Stimulated activated CD4-positive, alpha-beta T cell treated with anti-CD3 and anti-CD28 coated beads, Interleukin-1b, Interleukin-23, amount 100 ng/mL, for 24 hours (primary cell): ENCODE measurements around the gene ARL14.
"Not testable (repeated sequence)": the region's sequence is repeated elsewhere in the genome, so short reads cannot be mapped to it uniquely, and the experiment has no call there.

ENCODE experiments used
- DNase-seq, 4 experiments: peaks; one replicate each; pipeline ENCODE4 v3.0.0-alpha.2; 2020; ENCODE audit warnings: low read depth in 4 of 4, low spot score in 1 of 4

The ARL14 gene

GRCh38 chr3:160675566-160676124, 1.3 kb upstream of the ARL14 start:
- no peak for DNase-seq

- DNase-seq = no peak
These were observed 510 bp downstream of the ARL14 start for GRCh38 chr3:160677459-160677881.

- DNase-seq = no peak
These were observed 1.4 kb downstream of the ARL14 start for GRCh38 chr3:160678292-160678842.

GRCh38 chr3:160684368-160684740, 7.4 kb downstream of the ARL14 start:
- no peak for DNase-seq

- no peak for DNase-seq
These were observed 8.3 kb downstream of the ARL14 start for GRCh38 chr3:160685144-160685766.

GRCh38 chr3:160686955-160687535, 10.1 kb downstream of the ARL14 start:
- DNase-seq = no peak

GRCh38 chr3:160691151-160691550, 14.2 kb downstream of the ARL14 start:
- no peak for DNase-seq

GRCh38 chr3:160691962-160692361, 15.0 kb downstream of the ARL14 start:
- DNase-seq = no peak

GRCh38 chr3:160693191-160693590, 16.2 kb downstream of the ARL14 start:
- DNase-seq = no peak

- DNase-seq = no peak
These were observed 17.4 kb downstream of the ARL14 start for GRCh38 chr3:160694345-160694744.

- no peak for DNase-seq
These were observed 18.0 kb downstream of the ARL14 start for GRCh38 chr3:160695003-160695402.

GRCh38 chr3:160695915-160696327, 19.0 kb downstream of the ARL14 start:
- no peak for DNase-seq

- DNase-seq = no peak
These were observed 20.8 kb downstream of the ARL14 start for GRCh38 chr3:160697637-160698380.

GRCh38 chr3:160698599-160699195, 21.7 kb downstream of the ARL14 start:
- DNase-seq = no peak

GRCh38 chr3:160701490-160701889, 24.5 kb downstream of the ARL14 start:
- DNase-seq = no peak

- no peak for DNase-seq
These were observed 25.3 kb downstream of the ARL14 start for GRCh38 chr3:160702290-160702689.

- no peak for DNase-seq
These were observed 27.0 kb downstream of the ARL14 start for GRCh38 chr3:160703974-160704373.

- no peak for DNase-seq
These were observed 30.3 kb downstream of the ARL14 start for GRCh38 chr3:160707187-160707794.

- DNase-seq = no peak
These were observed 32.7 kb downstream of the ARL14 start for GRCh38 chr3:160709477-160710182.

GRCh38 chr3:160713144-160713543, 36.2 kb downstream of the ARL14 start:
- not testable (repeated sequence) for DNase-seq
